ENCODE results near the gene SLC35E4.

GRCh38 chr22:30687358-30687757 is 51.8 kb downstream of the SLC35E4 start:
- TF ChIP-seq CTCF (IDR thresholded peaks at IDR 0.05; ENCODE audit: low read depth, low read length) (no peak), EZH2phosphoT487 (IDR thresholded peaks at IDR 0.05; ENCODE audit: low read depth) (no peak)
